GM21529 (cell line): ENCODE data around the gene NRG3.
"Not testable (repeated sequence)": the region's sequence is repeated elsewhere in the genome, so short reads cannot be mapped to it uniquely, and the experiment has no call there.

Experiments
- ATAC-seq: cut with Tn5 transposase; IDR thresholded peaks from one replicate; pipeline ENCODE4 v1.9.1; 2021; ENCODE audit not compliant: unreplicated experiment

NRG3 gene

GRCh38 chr10:81957976-81958375 is 83.0 kb downstream of the NRG3 start:
- ATAC-seq = no peak

- no peak for ATAC-seq
Measured at GRCh38 chr10:81959016-81959415, 84.0 kb downstream of the NRG3 start.

GRCh38 chr10:81961451-81962184 is 86.6 kb downstream of the NRG3 start:
- ATAC-seq = no peak

GRCh38 chr10:81963606-81964005 is 88.6 kb downstream of the NRG3 start:
- no peak for ATAC-seq

GRCh38 chr10:81967716-81968115 is 92.7 kb downstream of the NRG3 start:
- ATAC-seq = no peak

GRCh38 chr10:81969136-81969535 is 94.1 kb downstream of the NRG3 start:
- ATAC-seq = no peak

GRCh38 chr10:81978238-81978637 is 103.2 kb downstream of the NRG3 start:
- no peak for ATAC-seq

GRCh38 chr10:81981724-81982123 is 106.7 kb downstream of the NRG3 start:
- ATAC-seq = no peak

GRCh38 chr10:81984428-81984827 is 109.4 kb downstream of the NRG3 start:
- no peak for ATAC-seq

GRCh38 chr10:81995254-81995653 is 120.3 kb downstream of the NRG3 start:
- no peak for ATAC-seq

- ATAC-seq = no peak
Measured at GRCh38 chr10:81996927-81997326, 121.9 kb downstream of the NRG3 start.

- ATAC-seq = no peak
Measured at GRCh38 chr10:82020999-82021398, 146.0 kb downstream of the NRG3 start.

- no peak for ATAC-seq
Measured at GRCh38 chr10:82027711-82028110, 152.7 kb downstream of the NRG3 start.

- ATAC-seq = no peak
Measured at GRCh38 chr10:82037076-82037475, 162.1 kb downstream of the NRG3 start.

- no peak for ATAC-seq
Measured at GRCh38 chr10:82038587-82038986, 163.6 kb downstream of the NRG3 start.

GRCh38 chr10:82040336-82040735 is 165.3 kb downstream of the NRG3 start:
- ATAC-seq = no peak

GRCh38 chr10:82041018-82041417 is 166.0 kb downstream of the NRG3 start:
- no peak for ATAC-seq

- no peak for ATAC-seq
Measured at GRCh38 chr10:82056391-82056790, 181.4 kb downstream of the NRG3 start.

- not testable (repeated sequence) for ATAC-seq
Measured at GRCh38 chr10:82067192-82067591, 192.2 kb downstream of the NRG3 start.

GRCh38 chr10:82068501-82068900 is 193.5 kb downstream of the NRG3 start:
- no peak for ATAC-seq

GRCh38 chr10:82071231-82071630 is 196.2 kb downstream of the NRG3 start:
- no peak for ATAC-seq

- no peak for ATAC-seq
Measured at GRCh38 chr10:82072124-82072523, 197.1 kb downstream of the NRG3 start.

- no peak for ATAC-seq
Measured at GRCh38 chr10:82075605-82076004, 200.6 kb downstream of the NRG3 start.
